Astrocyte (in vitro differentiated cells and primary cell): Measurements from ENCODE around the gene SLCO4A1. TPM values are rescaled to one million over a fixed set of nuclear protein-coding genes. Genes with fewer than 3 reads are reported as not detected.
A peak's percentile ranks its signal among the peaks of the same experiment; 100 is the strongest.

Experiments
- DNase-seq: peaks from one replicate; pipeline ENCODE4 v3.0.0-alpha.2; 2010; ENCODE audit warnings: low read depth
- FAIRE-seq: peaks from 2 replicates; lab custom pipeline; 2011; peaks lifted over from hg19 to GRCh38; lab: Jason Lieb, UNC
- H2AFZ ChIP-seq: 2 replicates; pipeline ENCODE4 v1.6.0; 2012; ENCODE audit warnings: low read depth, low read length, inconsistent platforms
- H3K27ac ChIP-seq: 2 replicates; pipeline ENCODE4 v1.5.1; 2011; ENCODE audit warnings: low read depth, low read length, inconsistent platforms
- H3K27me3 ChIP-seq: 2 replicates; pipeline ENCODE4 v1.6.0; 2011; ENCODE audit warnings: low read length, inconsistent platforms; ENCODE audit not compliant: insufficient read depth
- H3K36me3 ChIP-seq: 2 replicates; pipeline ENCODE4 v1.5.1; 2011; ENCODE audit warnings: low read length, inconsistent platforms; ENCODE audit not compliant: insufficient read depth
- H3K4me1 ChIP-seq: 2 replicates; pipeline ENCODE4 v1.5.1; 2011; ENCODE audit warnings: low read length, inconsistent platforms; ENCODE audit not compliant: insufficient read depth
- H3K4me2 ChIP-seq: 2 replicates; pipeline ENCODE4 v1.6.0; 2012; ENCODE audit warnings: low read length, inconsistent platforms
- H3K4me3 ChIP-seq: 2 replicates; pipeline ENCODE4 v1.5.1; 2011; ENCODE audit warnings: low read depth, mild to moderate bottlenecking, low read length, inconsistent platforms; ENCODE audit not compliant: insufficient read depth
- H3K79me2 ChIP-seq: 2 replicates; pipeline ENCODE4 v1.6.0; 2012; ENCODE audit warnings: mild to moderate bottlenecking, low read length, inconsistent platforms; ENCODE audit not compliant: insufficient read depth
- H3K9ac ChIP-seq: 2 replicates; pipeline ENCODE4 v1.6.0; 2012; ENCODE audit warnings: mild to moderate bottlenecking, low read length, inconsistent platforms
- H3K9me3 ChIP-seq: 2 replicates; pipeline ENCODE4 v1.5.1; 2012; ENCODE audit warnings: low read depth, mild to moderate bottlenecking, low read length, inconsistent platforms; ENCODE audit not compliant: insufficient read depth
- H4K20me1 ChIP-seq: 2 replicates; pipeline ENCODE4 v1.6.0; 2012; ENCODE audit warnings: low read length, inconsistent platforms; ENCODE audit not compliant: insufficient read depth
- H3K27ac Mint-ChIP-seq: one replicate; pipeline ENCODE4 v1.8.0; 2021; ENCODE audit warnings: mild to moderate bottlenecking, mixed read lengths; ENCODE audit not compliant: unreplicated experiment
- H3K27me3 Mint-ChIP-seq: one replicate; pipeline ENCODE4 v1.8.0; 2021; ENCODE audit warnings: low read depth, mixed read lengths; ENCODE audit not compliant: unreplicated experiment
- H3K36me3 Mint-ChIP-seq: one replicate; pipeline ENCODE4 v1.8.0; 2021; ENCODE audit warnings: low read depth, mixed read lengths; ENCODE audit not compliant: unreplicated experiment
- H3K4me1 Mint-ChIP-seq: one replicate; pipeline ENCODE4 v1.8.0; 2021; ENCODE audit warnings: low read depth, mixed read lengths; ENCODE audit not compliant: unreplicated experiment
- H3K4me3 Mint-ChIP-seq: one replicate; pipeline ENCODE4 v1.8.0; 2021; ENCODE audit warnings: mild to moderate bottlenecking, moderate library complexity, mixed read lengths; ENCODE audit not compliant: unreplicated experiment
- H3K9me3 Mint-ChIP-seq: one replicate; pipeline ENCODE4 v1.8.0; 2021; ENCODE audit warnings: mild to moderate bottlenecking, mixed read lengths; ENCODE audit not compliant: unreplicated experiment
- EZH2 ChIP-seq: IDR thresholded peaks from 2 replicates; pipeline ENCODE4 v1.6.1; 2012; ENCODE audit warnings: mild to moderate bottlenecking, low read length, inconsistent platforms; ENCODE audit not compliant: insufficient read depth
- total RNA-seq: library from RNA; stranded (reverse); gene quantifications from 2 replicates; pipeline ENCODE4 v1.2.1, GENCODE V29; 2021
- TF ChIP-seq, protein P1 (sequence below): IDR thresholded peaks from 2 replicates; pipeline ENCODE4 v1.5.1; 2011; ENCODE audit warnings: low read depth, mild to moderate bottlenecking, inconsistent platforms, low read length, moderate library complexity; ENCODE audit not compliant: insufficient read depth

The SLCO4A1 gene
- total RNA-seq, 1 donor from 2014 or later = 0.43 TPM

GRCh38 chr20:62706857-62707256, 64.6 kb downstream of the SLCO4A1 start:
- no peak overlapping the region for H3K4me3 ChIP-seq
- H3K4me1 Mint-ChIP-seq = peaks cover 13% of the 10 kb centered on the region
- FAIRE-seq = no peak
- no peak for TF ChIP-seq EZH2
- TF ChIP-seq, protein P1, sequence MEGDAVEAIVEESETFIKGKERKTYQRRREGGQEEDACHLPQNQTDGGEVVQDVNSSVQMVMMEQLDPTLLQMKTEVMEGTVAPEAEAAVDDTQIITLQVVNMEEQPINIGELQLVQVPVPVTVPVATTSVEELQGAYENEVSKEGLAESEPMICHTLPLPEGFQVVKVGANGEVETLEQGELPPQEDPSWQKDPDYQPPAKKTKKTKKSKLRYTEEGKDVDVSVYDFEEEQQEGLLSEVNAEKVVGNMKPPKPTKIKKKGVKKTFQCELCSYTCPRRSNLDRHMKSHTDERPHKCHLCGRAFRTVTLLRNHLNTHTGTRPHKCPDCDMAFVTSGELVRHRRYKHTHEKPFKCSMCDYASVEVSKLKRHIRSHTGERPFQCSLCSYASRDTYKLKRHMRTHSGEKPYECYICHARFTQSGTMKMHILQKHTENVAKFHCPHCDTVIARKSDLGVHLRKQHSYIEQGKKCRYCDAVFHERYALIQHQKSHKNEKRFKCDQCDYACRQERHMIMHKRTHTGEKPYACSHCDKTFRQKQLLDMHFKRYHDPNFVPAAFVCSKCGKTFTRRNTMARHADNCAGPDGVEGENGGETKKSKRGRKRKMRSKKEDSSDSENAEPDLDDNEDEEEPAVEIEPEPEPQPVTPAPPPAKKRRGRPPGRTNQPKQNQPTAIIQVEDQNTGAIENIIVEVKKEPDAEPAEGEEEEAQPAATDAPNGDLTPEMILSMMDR = no peak
- peaks cover 39% of the 10 kb centered on the region for H3K27me3 Mint-ChIP-seq
- H3K9ac ChIP-seq = no peak overlapping the region
- no peak overlapping the region for H3K27ac Mint-ChIP-seq
- H3K9me3 Mint-ChIP-seq = no peaks in the 10 kb centered on the region
- H3K4me3 Mint-ChIP-seq = no peak overlapping the region
- H3K4me1 ChIP-seq = peaks cover 23% of the 10 kb centered on the region
- H4K20me1 ChIP-seq = no peaks in the 10 kb centered on the region
- H3K9me3 ChIP-seq = no peaks in the 10 kb centered on the region
- H3K27ac ChIP-seq = no peak overlapping the region
- no peaks in the 10 kb centered on the region for H3K36me3 ChIP-seq
- peaks cover 28% of the 10 kb centered on the region for H3K27me3 ChIP-seq
- no peak overlapping the region for H2AFZ ChIP-seq
- H3K79me2 ChIP-seq = no peaks in the 10 kb centered on the region
- no peak for DNase-seq
- H3K4me2 ChIP-seq = no peak overlapping the region
- H3K36me3 Mint-ChIP-seq = no peaks in the 10 kb centered on the region

GRCh38 chr20:62707276-62707920, 65.1 kb downstream of the SLCO4A1 start:
- H3K36me3 ChIP-seq = no peaks in the 10 kb centered on the region
- Mint-ChIP-seq H3K4me3 (no peak overlapping the region), H3K4me1 (peaks cover 13% of the 10 kb centered on the region), H3K27me3 (peaks cover 43% of the 10 kb centered on the region), H3K9me3 (no peaks in the 10 kb centered on the region), H3K36me3 (no peaks in the 10 kb centered on the region), H3K27ac (no peak overlapping the region)
- H3K27ac ChIP-seq = no peak overlapping the region
- no peak for DNase-seq
- H3K9ac ChIP-seq = no peak overlapping the region
- H3K27me3 ChIP-seq = peaks cover 30% of the 10 kb centered on the region
- H3K79me2 ChIP-seq = no peaks in the 10 kb centered on the region
- no peak overlapping the region for H2AFZ ChIP-seq
- no peak for FAIRE-seq
- H4K20me1 ChIP-seq = no peaks in the 10 kb centered on the region
- no peak overlapping the region for H3K4me2 ChIP-seq
- no peak overlapping the region for H3K4me3 ChIP-seq
- peaks cover 23% of the 10 kb centered on the region for H3K4me1 ChIP-seq
- no peaks in the 10 kb centered on the region for H3K9me3 ChIP-seq
- no peak for TF ChIP-seq EZH2
- TF ChIP-seq, protein P1 = no peak

DNA sequence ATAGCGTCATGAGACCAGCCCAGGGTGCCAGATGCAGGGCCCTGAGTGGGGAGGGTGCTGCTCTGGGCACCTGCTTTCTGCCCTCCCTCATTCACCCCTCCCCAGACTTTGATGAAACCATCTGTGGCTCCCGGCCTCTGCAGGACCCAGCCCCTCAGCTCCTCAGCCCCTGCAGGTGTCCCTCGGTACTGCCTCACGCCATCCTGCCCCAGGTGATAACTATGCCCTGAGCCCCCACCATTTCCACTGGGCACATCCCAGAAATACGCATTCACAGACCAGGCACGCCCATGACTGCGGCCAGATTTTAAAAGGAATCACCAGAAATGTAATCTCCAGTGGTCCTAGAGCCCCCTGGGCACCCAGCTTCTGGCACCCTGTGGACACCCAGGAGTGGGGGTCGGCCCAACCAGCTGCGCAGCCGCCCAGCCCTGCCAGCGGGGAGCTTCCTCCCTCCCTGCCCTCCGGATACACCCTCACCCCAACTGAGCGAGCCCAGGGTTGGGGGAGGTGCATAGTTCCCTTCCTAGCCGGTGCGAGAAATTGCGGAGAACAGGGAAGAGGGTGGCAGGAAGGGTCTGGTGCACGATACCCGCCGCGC, 65.7 kb downstream of the SLCO4A1 start:
- no peak for FAIRE-seq
- no peaks in the 10 kb centered on the region for H3K9me3 Mint-ChIP-seq
- no peaks in the 10 kb centered on the region for H4K20me1 ChIP-seq
- no peak overlapping the region for H3K9ac ChIP-seq
- H3K27ac ChIP-seq = no peak overlapping the region
- H3K79me2 ChIP-seq = no peaks in the 10 kb centered on the region
- H3K4me2 ChIP-seq = peak overlapping the region; percentile 46
- peaks cover 22% of the 10 kb centered on the region for H3K4me1 ChIP-seq
- H3K27me3 ChIP-seq = peaks cover 33% of the 10 kb centered on the region
- no peaks in the 10 kb centered on the region for H3K36me3 ChIP-seq
- no peaks in the 10 kb centered on the region for H3K36me3 Mint-ChIP-seq
- H3K4me3 Mint-ChIP-seq = no peak overlapping the region
- H3K9me3 ChIP-seq = no peaks in the 10 kb centered on the region
- TF ChIP-seq, protein P1 = peak; percentile 10
- no peak for TF ChIP-seq EZH2
- H3K27ac Mint-ChIP-seq = no peak overlapping the region
- no peak for DNase-seq
- H3K4me1 Mint-ChIP-seq = peaks cover 13% of the 10 kb centered on the region
- no peak overlapping the region for H2AFZ ChIP-seq
- no peak overlapping the region for H3K4me3 ChIP-seq
- H3K27me3 Mint-ChIP-seq = peaks cover 42% of the 10 kb centered on the region
